ENCODE results near the gene RNF34.

Gene RNF34

GRCh38 chr12:121466794-121467637 is 67.1 kb downstream of the RNF34 start:
- peak; percentile 88 to 89 for DNase-seq (ENCODE audit: low read depth in 2 of 2)

GRCh38 chr12:121467638-121468498 is 68.0 kb downstream of the RNF34 start:
- DNase-seq (ENCODE audit: low read depth in 2 of 2) = no peak

- no peak for DNase-seq (ENCODE audit: low read depth in 2 of 2)
Measured at GRCh38 chr12:121468499-121468801, 68.5 kb downstream of the RNF34 start.

- no peak for DNase-seq (ENCODE audit: low read depth in 2 of 2)
Measured at GRCh38 chr12:121470751-121471150, 70.8 kb downstream of the RNF34 start.

- no peak for DNase-seq (ENCODE audit: low read depth in 2 of 2)
Measured at GRCh38 chr12:121472150-121472905, 72.4 kb downstream of the RNF34 start.

All from stimulated activated CD8-positive, alpha-beta memory T cell treated with anti-CD3 and anti-CD28 coated beads, Interleukin-15, amount 100 ng/mL, for 48 hours (primary cell).